GM21390 (cell line): ENCODE data around the gene PSAT1.

ENCODE experiments used
- ATAC-seq: cut with Tn5 transposase; IDR thresholded peaks from one replicate; pipeline ENCODE4 v1.9.1; 2021; ENCODE audit not compliant: unreplicated experiment

Gene PSAT1

DNA sequence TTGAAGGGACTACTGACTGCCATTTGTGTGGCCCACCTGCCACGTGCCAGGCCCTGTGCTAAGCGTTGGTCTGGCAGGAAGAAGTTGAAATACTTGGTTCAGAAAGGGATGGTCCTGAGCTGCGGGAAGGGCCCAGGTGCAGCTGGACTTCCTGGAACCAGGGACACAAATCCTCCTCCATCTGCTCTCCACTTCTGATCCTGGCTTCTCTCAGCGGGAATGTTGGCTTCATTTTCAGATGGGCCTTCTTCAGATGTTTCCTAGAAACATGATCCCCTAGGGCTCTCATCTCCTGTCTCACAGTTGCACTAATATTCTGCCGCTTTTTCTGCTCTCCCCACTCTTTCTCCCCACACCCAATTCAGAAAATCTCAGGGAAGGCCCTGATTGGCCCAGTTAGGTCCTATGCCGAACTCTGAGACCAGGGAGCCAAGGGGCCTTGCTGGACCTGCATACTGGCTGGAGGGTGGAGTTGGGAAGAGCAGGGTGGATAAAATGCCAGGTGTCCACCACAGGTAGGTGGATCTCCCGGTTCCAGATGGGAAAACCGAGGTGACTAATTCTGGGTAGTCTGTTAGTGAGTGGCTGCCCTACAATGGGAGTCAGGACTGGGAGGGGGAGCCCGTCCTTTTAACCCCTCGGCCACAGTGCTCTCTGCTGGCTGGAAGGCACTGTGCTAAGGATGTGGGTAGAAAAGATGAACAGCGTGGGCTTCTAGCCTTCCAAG, 19.4 kb downstream of the PSAT1 start:
- ATAC-seq: no peak

DNA sequence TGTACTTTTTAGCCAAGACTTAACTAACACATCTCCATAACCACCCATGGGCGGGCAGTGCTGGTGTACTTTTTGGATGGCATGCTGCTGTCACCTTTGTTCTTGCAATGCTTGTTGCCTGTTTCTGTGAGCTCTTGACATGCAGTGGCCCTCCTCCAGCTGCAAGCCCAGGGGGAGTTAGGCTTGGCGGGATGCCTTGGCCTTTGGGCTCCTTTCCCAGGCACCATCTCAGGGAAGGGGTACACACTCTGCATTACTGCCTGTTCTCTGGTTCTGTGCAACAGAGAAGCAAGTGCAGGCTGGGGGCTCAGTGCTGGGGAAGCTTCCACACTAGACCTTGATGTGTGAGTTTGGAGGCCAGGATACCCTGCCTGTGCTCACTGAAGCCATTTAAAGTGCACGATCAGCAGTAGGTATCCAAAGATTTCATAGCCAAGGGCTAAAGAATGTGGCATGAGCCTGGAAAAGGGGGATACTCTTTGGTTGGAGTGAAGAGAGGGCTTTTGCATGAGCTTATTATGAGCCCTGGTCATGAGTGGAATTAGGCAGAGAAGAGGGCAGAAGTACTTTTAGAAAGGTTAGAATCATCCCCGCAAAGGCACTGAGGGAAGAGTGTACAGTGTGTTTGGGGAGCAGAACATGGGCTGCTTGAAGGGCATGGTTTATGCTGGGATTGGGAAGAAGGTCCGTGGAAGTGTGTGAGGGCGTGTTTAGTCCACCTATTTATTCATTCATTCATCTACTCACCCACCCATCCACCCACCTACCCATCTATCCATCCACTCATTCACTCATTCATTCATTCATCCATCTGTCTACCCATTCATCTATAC, 22.5 kb downstream of the PSAT1 start:
- ATAC-seq: no peak

DNA sequence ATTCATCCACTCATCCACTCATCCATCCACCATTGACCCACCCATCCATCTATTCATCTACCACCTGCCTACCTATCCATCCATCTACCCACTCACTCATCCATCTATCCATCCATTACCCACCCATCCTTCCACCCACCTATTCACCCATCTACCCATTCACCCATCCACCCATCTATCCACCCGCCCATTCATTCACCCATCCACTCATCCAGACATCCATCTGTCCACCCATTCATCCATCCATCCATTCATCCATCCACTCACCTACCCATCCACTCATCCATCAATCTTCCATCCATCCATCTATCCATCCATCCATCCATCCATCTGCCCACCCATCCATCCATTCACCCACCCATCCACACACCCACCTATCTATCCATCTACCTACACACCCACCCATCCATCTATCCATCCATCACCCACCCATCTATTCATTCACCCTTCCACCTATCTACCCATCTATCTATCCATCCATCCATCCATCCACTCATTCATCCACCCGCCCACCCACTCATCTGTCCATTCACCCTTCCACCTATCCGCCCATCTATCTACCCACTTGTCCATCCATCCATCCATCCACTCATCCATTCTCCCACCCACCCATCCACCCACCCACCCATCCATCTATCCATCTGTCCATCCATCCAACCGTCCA, 23.2 kb downstream of the PSAT1 start:
- no peak for ATAC-seq

DNA sequence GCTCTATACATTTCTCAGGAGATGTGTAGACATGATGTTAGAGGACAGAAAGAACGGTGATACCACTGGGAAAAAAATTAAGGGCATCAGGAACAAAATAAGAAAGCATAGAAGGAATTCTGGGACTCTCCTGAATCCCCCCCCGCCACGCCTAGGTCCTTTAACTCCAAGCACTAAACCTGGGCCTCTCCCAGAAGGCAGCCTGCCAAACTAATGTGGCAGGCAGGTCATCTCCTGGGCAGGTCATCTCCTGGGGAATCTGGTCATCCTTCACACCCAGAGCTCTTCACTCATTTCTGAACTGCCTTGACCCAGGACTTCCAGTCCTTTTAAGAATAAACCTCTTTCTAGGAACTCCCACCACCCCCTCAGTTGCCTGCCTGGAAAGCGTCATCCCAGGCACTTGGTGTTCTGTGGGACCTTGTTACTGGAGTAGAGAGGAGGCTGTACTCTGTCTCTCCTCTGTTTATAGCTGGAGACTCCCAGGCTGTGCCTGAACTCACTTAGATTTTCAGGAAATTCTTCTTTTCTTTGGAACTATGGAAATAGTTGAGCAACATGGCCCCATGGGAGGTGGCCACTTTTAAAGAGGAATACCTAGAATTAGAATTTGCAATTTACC, 24.1 kb downstream of the PSAT1 start:
- ATAC-seq: no peak

DNA sequence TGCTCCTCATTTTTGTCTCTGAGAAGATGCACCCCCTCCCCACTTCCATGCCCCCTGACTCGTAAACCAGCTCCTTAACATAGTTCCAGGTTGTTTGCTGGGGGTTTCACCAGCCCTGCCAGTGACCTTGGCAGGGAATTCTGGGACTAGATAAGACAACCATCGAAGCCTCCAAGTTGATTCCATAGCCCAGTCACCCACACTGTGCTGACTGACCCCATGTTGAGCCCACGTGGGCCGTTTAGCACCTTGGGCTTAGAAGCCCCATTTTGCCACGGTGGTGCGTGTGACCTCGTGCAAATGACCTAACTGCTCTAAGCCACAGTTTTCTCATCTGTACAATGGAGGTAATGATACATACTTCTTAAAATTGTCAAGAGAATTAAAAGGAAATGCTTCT, 24.6 kb downstream of the PSAT1 start:
- ATAC-seq: no peak

DNA sequence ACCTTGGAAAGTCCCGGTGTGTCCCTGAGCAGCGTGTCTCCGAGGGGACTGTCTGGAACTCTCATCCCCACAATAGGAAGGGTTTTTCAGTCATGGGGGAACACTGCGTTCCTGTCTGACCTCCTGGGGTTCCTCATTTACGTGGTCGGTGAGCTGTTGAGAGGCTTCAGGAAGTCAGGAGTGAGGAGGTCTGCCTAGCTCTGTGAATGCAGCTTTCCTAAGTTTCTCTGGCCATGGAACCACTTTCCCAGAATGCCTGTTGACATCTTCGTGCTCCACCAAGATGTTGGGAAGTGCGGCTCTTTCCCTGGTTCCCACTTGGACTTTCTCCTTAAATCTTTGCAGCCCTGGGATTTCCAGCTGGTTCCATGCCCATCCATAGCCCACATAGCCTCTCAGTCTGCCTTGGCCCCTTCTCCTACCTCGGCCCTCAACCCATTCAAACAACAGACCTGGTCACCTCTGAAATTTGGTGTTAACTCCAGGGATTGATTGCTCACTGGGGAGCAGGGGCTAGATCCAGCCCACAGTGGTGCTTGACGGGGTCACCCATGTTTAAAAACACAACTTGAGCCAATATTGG, 27.2 kb downstream of the PSAT1 start:
- no peak for ATAC-seq

DNA sequence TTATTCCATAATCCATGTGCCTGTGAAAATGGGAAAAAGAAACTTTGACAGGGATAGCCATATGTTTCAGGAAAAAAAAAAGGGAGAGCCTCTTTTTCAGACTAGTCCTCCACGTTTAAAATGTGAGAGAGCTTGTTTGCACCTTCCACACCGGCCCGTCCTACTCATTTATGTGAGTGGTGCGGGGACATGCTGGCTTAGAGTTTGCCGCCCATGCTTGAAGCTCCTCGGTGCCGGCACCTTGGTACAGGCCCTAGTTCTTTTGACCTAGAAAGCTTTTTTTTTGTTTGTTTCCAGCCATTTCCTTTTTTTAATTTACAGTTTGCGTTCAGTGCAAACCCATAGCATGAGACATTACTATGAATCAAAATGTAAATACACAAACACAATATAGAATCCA, 27.8 kb downstream of the PSAT1 start:
- no peak for ATAC-seq

DNA sequence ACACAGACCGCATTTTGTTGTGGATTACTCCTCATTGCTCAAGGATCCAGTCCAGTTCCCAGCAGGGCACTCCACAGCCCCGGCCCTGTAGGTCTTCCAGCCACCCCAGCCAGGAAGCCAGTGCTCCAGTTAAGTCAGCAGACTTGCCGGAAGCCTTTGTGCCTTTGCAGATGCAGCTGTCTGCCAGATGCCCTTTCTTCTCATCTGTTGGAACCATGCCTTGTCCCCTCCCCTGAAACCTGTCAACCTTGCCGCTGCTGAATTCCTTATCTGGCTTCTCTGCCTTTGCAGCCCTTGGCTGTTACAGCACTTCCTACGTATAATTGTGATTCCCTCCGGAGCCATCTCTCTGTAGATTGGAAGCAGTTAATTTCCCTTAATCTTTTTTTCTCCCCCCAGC, 28.4 kb downstream of the PSAT1 start:
- no peak for ATAC-seq

DNA sequence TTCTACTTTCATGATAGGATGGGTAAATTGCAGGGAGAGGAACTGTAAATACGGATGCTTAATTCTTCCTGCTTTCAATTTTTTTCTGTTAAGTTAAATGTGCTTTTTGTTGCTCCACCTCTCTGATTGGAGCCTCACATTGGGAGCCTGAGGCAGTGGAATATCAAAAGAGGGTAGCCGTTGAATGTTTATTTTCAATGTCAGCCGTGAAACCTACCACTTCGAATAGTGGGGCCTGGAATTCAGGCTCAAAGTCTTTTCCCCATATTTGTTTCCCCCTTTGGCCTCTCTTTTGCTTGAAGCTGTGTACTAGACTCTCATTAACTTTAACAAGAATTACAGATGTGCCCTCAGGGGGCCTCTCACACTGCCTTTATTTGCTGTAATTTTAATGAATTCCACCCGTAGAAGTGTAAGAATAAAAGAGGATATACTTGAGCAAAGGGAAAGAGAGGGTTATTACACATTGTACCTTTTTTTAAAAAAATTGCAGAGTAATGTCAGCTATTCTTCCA, 29.0 kb downstream of the PSAT1 start:
- no peak for ATAC-seq

DNA sequence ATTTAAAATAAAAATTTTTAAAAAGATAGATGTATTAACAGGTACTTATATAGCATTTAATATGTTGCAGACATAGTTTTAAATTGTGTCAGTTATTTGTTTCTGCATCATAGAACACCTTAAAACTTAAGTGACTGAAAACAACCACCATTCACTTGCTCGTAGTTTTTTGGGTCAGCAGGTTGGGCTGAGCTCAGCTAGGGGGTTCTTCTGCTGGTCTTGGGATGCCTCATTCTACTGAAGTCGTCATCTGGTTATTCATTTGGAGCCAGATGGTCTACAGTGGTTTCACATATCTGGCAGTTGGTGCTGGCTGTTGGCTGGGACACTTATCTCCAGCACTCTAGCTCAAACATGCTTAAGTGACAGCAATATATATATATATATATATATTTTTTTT, 29.6 kb downstream of the PSAT1 start:
- ATAC-seq: no peak

DNA sequence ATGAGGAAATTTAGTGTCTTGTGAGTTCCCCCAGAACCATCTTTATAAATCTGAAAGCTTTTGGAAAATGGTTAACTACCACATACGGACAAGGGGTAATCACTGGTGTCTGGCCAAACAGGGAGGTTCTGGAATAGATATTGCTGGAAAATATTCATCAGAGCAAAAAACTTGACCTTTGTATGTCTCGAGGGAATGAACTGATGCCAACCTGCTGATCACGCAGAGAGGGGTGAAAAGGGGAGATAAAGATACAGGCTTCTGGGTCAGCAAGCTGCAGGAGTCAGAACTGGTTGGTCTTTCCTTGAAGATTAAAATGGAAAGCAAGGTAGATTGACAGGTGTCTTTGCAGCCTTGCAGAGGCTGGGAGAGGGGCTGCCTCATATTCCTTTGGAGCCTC, 35.5 kb downstream of the PSAT1 start:
- no peak for ATAC-seq

DNA sequence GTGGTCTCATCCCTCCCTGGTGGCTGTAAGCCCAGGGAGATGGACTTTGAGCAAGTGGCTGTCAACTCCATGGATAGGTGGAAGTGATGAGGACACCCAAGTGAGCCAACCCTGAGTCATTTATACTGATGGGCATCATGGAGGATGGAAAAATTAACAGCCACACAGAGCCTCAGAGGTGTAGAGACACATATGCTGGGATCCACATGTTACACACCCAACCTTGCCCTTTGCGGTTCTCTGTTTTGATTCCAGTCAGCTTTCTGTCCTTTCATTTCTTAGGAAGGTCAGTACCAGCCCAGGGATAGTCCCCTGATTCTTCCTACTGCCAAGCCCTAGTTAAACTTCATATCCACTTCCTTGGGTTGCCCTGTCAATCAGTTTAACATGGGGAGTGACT, 51.9 kb downstream of the PSAT1 start:
- no peak for ATAC-seq

DNA sequence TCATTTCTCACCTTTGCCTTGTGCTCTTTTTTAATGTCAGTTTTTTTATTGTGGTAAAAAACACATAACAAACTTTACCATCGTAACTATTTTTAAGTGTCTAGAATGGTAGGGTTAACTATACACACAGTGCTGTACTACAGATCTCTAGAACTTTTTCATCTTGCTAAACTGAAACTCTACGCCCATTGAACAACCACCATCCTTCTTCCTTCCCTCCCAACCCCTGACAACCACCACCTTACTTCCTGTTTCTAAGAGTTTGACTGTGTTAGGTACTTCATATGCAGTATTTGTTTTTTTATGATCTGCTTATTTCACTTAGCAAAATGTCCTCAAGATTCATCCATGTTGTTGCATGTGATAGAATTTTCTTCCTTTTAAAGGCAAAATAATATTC, 54.9 kb downstream of the PSAT1 start:
- no peak for ATAC-seq

DNA sequence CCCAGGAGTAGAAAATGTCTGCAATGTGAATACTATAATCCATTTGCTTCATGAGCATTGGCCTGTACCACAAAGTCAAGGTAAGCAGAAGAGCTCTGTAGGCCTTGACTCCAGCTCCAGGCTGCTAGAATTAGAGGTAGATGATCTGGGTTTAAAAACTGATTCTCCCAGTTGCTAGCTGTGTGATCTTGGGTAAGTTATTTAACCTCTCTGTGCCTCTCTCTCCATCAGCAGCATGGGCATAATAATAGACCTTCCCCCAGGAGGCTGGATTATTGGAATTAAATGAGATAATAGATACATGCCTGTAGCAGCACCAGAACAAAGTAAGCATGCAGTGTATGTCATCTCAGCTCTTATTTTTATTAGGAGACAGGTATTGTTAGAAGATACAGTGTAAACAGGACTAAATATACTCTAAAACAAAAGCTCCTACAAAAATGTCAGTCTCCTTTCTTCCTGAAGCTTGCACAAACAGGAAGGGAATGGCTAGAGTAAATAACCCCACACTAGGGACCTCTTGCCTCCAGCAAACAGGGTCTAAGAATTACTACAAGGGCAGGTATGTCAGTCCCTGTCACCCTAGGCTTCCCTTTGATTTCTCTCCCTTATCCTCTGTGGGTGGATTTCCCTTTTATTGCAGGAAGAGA, 57.5 kb downstream of the PSAT1 start:
- ATAC-seq: no peak

DNA sequence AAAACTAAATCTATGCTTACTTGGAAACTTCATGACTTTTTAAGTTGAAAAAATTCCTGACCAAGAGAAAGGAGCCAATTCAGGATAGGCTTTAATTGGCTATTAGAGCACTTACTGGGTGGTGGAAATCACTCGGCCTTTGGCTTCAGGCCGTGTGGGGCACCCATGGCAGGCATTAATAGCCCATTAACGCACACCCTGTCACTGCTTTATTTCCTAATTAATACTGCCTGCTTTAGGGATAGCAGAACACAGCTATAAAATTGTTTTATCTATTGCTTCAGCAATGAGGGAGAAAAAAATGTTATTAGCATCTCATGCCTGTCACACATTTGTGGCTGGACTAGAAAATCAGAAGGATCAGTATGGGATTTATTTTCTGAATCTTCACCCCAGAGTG, 58.1 kb downstream of the PSAT1 start:
- ATAC-seq: no peak

DNA sequence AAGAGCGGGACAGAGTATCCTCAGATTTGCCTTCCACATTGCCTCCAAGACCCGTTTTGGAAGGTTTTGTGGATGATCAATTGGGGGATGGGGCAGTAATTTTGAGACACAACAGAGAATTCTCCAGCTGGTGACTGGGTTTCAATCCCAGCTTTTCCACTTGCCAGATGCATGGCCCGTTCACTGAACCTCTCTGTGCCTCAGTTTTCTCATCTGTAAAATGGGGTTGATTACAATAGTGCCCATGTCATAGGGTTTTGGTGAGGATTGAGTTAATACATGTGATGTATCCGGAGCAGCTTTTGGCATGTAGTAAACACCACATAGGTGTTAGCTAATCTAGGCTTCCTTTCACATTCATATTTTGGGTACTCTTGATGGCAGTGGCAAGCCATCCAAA, 59.7 kb downstream of the PSAT1 start:
- no peak for ATAC-seq

DNA sequence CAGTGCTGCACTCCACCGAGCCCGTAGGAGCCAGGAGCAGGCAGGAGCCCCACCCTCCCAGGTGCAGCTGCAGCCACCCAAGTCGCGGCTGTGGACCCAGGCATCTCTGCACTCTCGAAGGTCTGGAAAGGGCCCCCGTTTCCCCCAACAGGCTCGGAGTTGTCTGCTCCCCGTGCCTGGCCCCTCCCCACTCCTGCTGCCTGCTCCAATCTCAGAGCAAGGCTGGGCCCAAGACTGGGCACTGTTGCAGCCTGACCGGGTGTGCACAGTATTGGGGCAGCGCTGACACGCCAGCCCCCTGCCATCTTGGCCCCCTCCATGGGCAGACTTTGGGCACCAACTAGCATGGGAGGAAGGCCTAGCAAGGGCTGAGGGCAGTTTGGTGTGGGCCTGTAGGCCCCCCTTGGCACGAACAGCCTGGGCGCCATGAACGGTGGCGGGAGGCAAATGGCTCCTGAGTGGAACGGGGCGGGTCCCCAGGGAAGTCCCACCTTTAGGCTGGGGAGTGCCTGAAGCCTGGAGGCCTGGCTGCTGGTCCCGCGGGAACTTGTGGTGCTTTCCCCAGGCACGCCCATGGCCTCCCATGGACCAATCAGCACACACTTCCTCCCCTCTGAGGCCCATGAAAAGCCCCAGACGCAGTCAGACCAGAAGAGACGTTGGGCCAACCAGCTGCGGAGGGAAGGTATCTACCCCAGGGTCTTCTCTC, 60.4 kb downstream of the PSAT1 start:
- ATAC-seq: peak; percentile 66

DNA sequence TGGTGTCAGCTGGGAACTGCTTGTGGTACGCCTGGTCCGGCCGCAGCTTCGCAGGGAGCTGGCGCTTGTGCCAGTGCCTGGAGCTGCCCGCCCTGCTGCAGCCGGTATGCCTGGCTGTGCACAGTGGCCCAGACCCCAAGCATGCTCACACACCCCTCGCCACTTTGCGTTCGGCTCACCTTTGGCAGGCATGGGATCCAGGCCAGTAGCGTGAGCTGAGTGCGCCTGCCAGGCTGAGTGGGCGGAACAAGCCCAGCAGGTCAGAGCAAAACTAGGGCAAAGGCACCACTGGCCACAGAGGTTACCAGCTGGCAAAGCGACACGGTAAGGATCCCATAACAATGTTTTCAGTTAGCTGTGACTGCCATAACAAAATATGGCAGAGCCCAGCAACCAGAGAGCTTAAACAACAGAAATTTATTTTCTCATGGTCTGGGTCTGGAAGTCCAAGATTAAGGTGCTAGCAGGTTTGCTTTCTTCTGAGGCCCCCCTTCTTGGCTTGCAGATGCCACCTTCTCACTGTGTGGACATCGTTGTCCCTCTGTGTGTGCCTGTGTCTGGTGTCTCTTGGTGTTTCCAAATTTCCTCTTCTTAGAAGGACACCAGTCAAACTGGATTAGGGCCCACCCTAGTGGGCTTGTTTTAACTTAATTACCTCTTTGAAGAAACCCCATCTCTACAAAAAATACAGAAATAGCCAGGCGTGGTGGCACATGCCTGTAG, 61.6 kb downstream of the PSAT1 start:
- ATAC-seq: no peak

DNA sequence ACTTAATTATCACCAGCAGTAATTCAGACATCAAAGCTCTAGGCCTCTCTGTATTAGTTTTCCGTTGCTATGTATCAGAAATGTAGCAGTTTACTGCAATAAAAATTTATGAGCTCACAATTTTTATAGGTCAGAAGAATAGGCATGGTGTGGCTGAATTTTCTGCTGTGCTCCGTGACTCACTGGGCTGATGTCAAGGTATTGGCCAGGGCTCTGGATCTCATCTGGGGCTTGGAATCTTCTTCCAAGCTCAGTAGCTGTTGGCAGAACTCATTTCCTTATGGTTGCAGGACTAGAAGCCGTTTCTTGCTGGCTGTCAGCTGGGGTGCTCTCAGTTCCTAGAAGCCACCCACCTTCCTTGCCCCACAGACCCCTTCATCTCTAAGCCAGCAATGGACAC, 66.3 kb downstream of the PSAT1 start:
- no peak for ATAC-seq
